Left cardiac atrium (tissue), 4 donors: ENCODE measurements around the gene CASP1. TPM values are rescaled to one million over a fixed set of nuclear protein-coding genes. Genes with fewer than 3 reads are reported as not detected.
"Not testable (repeated sequence)": the region's sequence is repeated elsewhere in the genome, so short reads cannot be mapped to it uniquely, and the experiment has no call there.

Experiments
- ATAC-seq, 2 donors: fragments of 200-7000 bp; cut with Tn5 transposase; one replicate each; pipeline ENCODE4 v1.9.1; 2020; ENCODE audit warnings: mild to moderate bottlenecking in 2 of 2, moderate library complexity in 2 of 2
- DNase-seq: peaks from one replicate; pipeline ENCODE4 v3.0.0-alpha.2; 2020
- intact Hi-C, 2 donors: fragments of 100-400 bp; cut with DNase I; formaldehyde crosslinking; loops; one replicate each; pipeline versions ENCODE4 v1.14.1 to v1.15.1; 2022 to 2023
- total RNA-seq, 2 donors: library from RNA; stranded (reverse); fragmentation: NEBNext Ultra II Directional; extraction: Animal tissue kit (Norgen Biotek cat#: 25700); gene quantifications; one replicate each; pipeline ENCODE4 v1.2.1, GENCODE V29; 2021
- donor health status: DM: no; HTN: yes; CAD: no.
- donor health status: DM: no; HTN: yes; CAD: no; lungs with severe emphysema.
- donor health status: DM: yes; HTN: yes; CAD: no.
- donor health status: Dilated cardiomyopathy.

CASP1 gene
- total RNA-seq, 2 donors from 2014 or later, result 12.6 to 22.7 TPM

- intact Hi-C loops, result loop anchor here in 1 of 2 donors (10.0 kb wide), 1 partner anchor 75 kb away; no protein-coding TSS in a partner anchor
- ATAC-seq, result no peak
- no peak for DNase-seq
Observed at GRCh38 chr11:105049481-105049880, 14.5 kb upstream of the CASP1 start.

DNA sequence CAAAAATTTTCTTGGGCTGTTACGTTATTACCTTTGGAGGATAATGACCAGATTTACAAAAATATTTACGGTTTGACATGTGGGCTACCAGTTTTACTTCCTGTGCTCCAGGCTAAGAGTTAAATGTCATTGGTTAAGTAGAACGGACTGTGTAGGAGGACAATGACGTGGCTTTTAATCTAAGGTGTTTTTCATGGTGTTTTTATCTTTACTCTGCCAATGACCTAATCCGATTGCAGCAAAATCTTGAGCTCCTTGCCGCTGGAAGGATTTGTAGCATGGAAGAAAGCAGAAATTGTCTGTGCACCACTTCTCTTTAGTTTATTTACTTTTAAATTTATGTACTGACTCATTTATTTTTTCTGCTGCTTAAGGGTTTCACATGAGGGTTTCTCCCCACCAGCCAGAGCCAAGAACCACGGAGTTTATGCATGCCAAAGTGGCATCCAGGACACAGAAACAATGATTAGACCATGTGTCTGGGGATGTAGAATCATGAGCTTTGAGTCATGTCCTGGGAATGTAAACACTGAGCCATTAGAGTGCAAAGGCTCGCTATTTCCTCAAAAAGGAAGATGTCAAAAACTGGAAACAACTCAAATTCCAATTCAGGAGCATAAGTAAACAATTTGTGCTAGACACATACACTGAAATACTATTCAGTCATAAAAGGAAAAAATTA is 12.1 kb upstream of the CASP1 start:
- intact Hi-C loops, result loop anchor here in 1 of 2 donors (10.0 kb wide), 1 partner anchor 72 kb away; no protein-coding TSS in a partner anchor
- DNase-seq (peak; percentile 22), ATAC-seq (peak; percentile 38 to 78)

DNA sequence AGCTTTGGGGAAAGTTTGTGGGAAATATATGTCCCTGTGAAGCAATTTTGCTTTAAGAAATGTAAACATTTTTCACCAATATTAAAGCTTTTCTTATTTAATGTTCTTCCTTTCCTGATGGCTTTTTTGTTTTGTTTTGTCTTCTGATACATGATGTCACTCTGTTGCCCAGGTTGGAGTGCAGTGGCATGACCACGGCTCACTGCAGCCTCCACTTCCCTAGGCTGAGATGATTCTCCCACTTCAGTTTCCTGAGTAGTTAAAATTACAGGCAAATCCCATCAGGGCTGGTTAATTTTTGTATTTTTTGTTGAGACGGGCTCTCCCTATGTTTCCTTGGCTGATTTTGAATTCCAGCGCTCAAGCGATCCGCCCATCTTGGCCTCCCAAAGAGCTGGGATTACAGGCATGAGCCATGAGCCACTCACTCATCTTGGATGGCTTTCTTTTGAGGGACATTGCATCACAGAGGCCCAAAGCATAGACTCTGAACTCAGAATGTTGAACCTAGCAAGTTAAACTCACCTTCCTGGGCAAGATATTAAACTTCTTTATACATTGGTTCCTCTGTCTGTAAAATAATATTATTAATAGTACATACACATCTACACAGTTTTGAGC is 10.8 kb upstream of the CASP1 start:
- ATAC-seq, result no peak

DNA sequence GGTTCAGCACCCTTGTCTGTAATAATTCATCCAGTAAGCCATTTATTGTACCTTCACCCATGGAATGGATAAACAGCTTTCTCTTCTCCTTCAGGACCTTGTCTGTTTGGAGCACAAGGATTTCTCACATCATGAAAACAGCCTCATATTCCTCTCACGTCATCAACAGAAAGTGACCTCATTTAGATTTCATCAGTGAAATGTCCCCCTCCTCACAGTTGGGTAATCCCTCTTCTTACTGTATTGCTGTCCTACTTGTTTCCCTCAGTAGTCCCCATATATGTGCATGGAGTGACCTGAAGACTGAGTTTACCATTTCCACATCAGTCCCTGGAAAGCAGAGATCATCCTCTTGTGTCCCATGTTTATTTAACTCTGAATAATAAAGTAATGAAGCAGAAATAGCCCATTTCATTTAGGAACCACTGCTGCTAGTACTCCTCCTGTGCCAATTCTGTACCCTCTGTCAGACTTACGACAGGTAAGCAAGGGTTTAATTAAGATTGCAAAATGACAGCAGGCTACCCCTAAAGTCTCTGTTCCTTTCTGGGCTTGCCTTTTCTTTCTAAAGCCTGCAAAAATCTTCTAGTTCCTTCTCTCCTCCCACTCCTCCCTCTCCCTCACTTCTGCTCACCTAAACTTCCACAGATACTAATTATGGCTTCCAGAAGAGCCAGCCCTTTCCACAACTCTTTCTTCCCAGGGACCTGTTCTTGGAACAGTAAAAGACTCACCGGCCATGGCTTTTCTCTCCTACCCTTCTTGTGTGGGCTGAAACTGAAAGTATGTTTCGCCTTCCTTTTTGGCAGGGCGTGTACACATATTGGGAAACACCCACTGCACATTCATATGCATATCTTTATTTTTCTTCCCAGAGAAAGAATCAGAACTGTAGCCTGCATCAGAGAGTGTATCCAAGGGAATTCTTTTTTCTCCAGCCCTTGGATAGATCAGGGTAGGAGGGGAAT is 9.9 kb upstream of the CASP1 start, which contains the start of gene CARD16:
CARD16 (minus strand) TSS at position 779 of the 968 bp plus-strand sequence; CDS start at position 741, 38 bp downstream.
- ATAC-seq, result peak; percentile 85 to 92
- peak; percentile 31 for DNase-seq
- intact Hi-C loops, result loop anchor here in 1 of 2 donors (10.0 kb wide), 1 partner anchor 70 kb away; no protein-coding TSS in a partner anchor

More for the DNA sequence above, 10.8 kb upstream of the CASP1 start:
- intact Hi-C loops, result loop anchor here in 1 of 2 donors (10.0 kb wide), 1 partner anchor 71 kb away; no protein-coding TSS in a partner anchor
- DNase-seq, result no peak

DNA sequence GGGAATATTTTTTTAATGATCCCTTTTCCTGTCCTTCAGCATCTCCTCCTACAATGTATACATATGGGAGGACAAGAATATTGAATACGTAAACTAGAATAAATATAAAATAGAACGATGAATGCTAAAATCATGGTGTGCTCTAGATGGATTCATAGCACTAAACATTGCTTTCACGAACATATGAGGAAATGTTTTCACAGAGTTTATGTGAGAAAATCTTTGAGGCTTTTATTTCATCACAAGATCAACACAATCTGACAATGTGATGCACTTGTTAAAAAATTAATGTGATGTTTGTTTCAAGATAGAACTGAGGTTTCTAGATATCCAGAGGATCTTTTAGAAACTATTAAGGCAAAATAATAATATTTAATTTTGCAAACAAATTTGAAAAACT is 7.2 kb upstream of the CASP1 start:
- DNase-seq (no peak), ATAC-seq (no peak)
- intact Hi-C loops, result loop anchor here in 1 of 2 donors (10.0 kb wide), 1 partner anchor 67 kb away; no protein-coding TSS in a partner anchor

GRCh38 chr11:105040703-105041102 is 5.8 kb upstream of the CASP1 start:
- intact Hi-C loops, result loop anchor here in 1 of 2 donors (10.0 kb wide), 1 partner anchor 66 kb away; no protein-coding TSS in a partner anchor
- ATAC-seq (no peak), DNase-seq (no peak)

DNA sequence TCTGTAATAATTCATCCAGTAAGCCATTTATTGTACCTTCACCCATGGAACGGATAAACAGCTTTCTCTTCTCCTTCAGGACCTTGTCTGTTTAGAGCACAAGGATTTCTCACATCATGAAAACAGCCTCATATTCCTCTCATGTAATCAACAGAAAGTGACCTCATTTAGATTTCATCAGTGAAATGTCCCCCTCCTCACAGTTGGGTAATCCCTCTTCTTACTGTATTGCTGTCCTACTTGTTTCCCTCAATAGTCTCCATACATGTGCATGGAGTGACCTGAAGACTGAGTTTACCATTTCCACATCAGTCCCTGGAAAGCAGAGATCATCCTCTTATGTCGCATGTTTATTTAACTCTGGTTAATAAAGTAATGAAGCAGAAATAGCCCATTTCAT is 556 bp downstream of the CASP1 start:
- peak; percentile 7 to 37 for ATAC-seq
- intact Hi-C loops, DNase-seq: not testable (repeated sequence)

- no peak for ATAC-seq
- intact Hi-C loops, result no loop called here
- no peak for DNase-seq
Observed at GRCh38 chr11:105033781-105034180, 1.2 kb downstream of the CASP1 start.

GRCh38 chr11:105033343-105033742 is 1.6 kb downstream of the CASP1 start:
- ATAC-seq (peak in 1 of 2 donors; percentile 14), DNase-seq (no peak)
- intact Hi-C loops, result no loop called here

GRCh38 chr11:105032495-105032894 is 2.4 kb downstream of the CASP1 start:
- ATAC-seq (no peak), DNase-seq (no peak)
- intact Hi-C loops, result no loop called here

DNA sequence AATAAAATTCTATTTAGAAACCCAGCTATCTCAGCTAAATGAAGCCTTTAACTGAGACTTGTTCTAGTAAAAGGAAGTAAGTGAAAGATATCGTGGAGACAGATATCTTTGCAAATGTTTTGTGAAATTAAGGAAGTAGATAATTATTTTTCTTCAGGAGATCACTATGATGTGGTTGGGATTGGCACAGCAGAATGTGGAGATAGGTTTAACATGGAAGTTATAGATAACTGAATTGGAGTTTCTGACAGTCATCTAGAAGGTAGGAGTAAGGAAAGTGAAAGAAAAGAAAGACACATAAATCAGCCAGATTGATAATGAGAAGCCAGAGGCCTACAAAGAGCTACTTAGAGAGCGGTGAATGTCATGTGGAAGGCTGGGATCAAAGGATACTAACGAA is 7.3 kb downstream of the CASP1 start:
- DNase-seq (no peak), ATAC-seq (no peak)
- intact Hi-C loops, result no loop called here

DNA sequence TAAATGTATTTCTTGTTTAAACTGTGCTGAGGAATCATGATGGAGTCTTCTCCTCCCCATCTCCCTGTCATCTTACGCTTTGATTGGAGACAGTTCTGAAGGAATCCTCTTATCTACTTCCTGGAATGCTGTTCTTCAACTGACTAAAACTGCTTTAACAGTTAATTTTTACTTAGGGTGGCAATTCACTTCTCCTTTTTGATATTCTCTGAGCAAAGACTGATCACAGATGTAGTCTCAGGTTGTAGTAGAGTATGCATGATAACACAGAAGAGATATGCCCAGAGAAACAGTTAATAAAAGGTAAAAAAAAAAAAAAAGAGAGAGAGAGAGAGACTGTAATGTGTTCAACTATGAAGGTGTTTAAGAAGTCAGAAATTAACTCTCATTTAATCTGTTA is 10.6 kb downstream of the CASP1 start:
- DNase-seq (no peak), ATAC-seq (no peak)
- intact Hi-C loops, result no loop called here

DNA sequence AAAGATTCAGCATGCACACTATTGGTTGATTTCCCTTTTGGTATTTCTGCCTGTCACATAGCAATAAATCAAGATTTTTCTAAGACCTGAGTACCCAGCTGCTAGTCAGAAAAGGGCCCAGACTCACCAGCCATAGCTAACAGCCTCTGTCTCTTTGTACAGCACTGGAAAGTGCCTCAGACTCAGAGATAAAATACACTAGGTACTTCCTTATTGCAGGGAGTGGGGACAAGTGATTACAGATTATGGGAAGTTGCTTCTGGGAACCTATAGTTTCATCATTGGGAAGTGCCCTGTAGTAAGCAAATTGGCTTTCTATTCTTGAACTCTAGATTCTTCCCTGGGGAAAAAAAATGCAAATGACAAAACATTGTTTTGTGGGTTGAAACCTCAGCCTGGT is 11.9 kb downstream of the CASP1 start, which contains the start of gene CASP5:
CASP5 (minus strand) TSS at position 166 of the 400 bp plus-strand sequence; CDS start at position 134, 32 bp downstream.
- peak; percentile 19 to 49 for ATAC-seq
- intact Hi-C loops, result no loop called here
- DNase-seq, result no peak

GRCh38 chr11:105022527-105022926 is 12.4 kb downstream of the CASP1 start:
- DNase-seq (no peak), ATAC-seq (no peak)
- intact Hi-C loops, result no loop called here

DNA sequence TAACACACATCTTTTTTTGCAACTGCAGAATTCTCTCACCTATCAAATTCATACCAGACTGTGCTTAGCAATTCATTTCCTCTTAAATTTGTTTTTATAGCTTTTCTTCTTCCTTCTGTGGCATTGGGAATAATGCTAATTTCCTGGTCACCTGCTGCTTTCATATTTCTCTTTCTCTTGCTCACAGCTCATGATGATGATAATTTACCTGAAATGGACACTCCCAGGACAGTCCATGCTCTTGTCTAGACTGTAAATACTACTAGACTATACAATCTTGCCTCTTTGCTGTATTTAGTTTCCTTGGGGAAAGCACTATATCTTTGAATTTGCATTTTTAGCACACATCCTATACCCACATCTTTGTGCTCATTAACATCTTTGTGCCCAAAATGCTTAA is 27.5 kb downstream of the CASP1 start:
- ATAC-seq (no peak), DNase-seq (no peak)
- intact Hi-C loops, result no loop called here

DNA sequence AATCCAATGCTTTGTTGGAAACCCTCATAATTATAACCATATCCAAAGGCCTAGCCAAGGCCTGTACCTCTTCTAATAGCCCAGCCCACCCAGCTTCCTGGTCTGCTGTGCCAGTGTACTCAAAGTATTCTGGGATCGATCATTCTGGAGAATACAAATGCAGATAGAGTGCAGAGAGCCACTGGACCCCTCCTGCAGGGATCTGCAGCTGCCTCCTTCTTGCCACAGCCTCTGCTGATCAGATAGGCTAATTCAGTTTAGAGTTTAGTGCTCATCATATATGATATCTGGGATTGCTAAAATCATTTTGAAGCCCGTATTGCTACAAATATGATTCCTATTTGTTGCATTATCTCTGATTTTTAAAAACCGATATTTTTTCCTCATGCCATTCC is 29.5 kb downstream of the CASP1 start:
- ATAC-seq (no peak), DNase-seq (no peak)
- intact Hi-C loops, result no loop called here

- no peak for DNase-seq
- intact Hi-C loops, result no loop called here
- no peak for ATAC-seq
Observed at GRCh38 chr11:105004021-105004420, 30.9 kb downstream of the CASP1 start.

DNA sequence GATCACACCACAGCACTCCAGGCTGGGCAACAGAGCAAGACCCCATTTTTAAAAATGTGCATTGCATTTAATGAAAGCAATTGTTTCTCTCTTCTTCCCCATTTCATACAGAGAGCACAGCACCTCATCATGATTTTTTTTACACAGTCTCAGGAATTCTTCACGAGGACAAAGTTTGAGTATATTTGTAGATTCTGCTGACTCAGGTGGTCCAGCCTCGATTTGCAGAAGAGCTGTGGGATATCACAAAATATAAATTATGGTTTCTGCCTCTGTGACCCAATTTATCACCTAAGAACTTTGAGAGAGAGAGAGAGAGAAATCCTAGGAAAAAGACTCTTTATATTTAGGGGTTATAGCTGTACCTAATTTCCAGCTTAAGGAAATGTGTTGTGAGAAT is 31.8 kb downstream of the CASP1 start:
- intact Hi-C loops, result no loop called here
- DNase-seq, result no peak
- ATAC-seq, result no peak

DNA sequence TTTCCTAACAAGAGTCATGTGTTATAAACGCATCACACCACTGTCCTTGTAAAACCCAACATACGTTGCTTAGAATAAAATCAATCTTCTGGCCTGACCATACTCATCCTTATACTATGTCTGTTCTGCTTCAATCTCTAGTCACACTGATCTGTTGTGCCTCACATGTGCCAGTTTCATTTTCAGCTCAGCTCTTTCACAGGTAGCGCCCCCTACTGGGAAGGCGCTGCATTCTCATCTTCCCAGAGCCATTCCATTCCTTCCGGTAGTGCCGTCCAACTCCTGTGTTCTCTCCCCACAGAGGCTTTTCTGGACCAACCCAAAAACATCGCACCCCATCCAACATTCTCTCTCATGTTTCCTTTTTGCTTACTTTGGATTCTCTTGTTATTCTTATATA is 34.1 kb downstream of the CASP1 start:
- no peak for ATAC-seq

More for the DNA sequence above, 34.1 kb downstream of the CASP1 start:
- DNase-seq, result no peak
- intact Hi-C loops, result no loop called here
